PC-9 (cell line): Measurements from ENCODE around the gene STRADA. TPM values are rescaled to one million over a fixed set of nuclear protein-coding genes. Genes with fewer than 3 reads are reported as not detected.
A peak's percentile ranks its signal among the peaks of the same experiment; 100 is the strongest.

Experiments used
- BruUV-seq: library from RNA; stranded (reverse); fragments of 400-500 nt; replicated peaks from 2 replicates; lab custom pipeline; 2021; lab: Mats Ljungman, UMichigan
- CTCF ChIA-PET: fragments of 300-600 bp; sonication (Branson Sonifier 250); formaldehyde crosslinking; loops from one replicate; lab custom pipeline; 2022; ENCODE audit warnings: antibody characterized with exemption; lab: Charles Lee
- POLR2A ChIA-PET: fragments of 300-600 bp; sonication (Branson Sonifier 250); formaldehyde crosslinking; loops from one replicate; lab custom pipeline; 2022; ENCODE audit warnings: antibody characterized with exemption; ENCODE audit not compliant: unreplicated experiment; lab: Charles Lee
- DNase-seq, 2 experiments: peaks; one replicate each; pipeline versions ENCODE4 v3.0.0 to v3.0.0-alpha.2; 2015 to 2022; ENCODE audit warnings: mixed read lengths in 1 of 2
- H2AFZ ChIP-seq: fragments of 200-600 bp; sonication (generic); 2 replicates; pipeline ENCODE4 v1.8.1; 2017; ENCODE audit warnings: antibody characterized with exemption
- H3F3A ChIP-seq: fragments of 200-600 bp; sonication (generic); 2 replicates; pipeline ENCODE4 v1.8.1; 2017; ENCODE audit warnings: antibody characterized with exemption, mild to moderate bottlenecking, low read depth; ENCODE audit not compliant: insufficient read depth
- H3K27ac ChIP-seq: fragments of 200-600 bp; sonication (generic); 2 replicates; pipeline ENCODE4 v1.6.1; 2016; ENCODE audit warnings: mixed run types
- H3K27me3 ChIP-seq: fragments of 200-600 bp; sonication (generic); 2 replicates; pipeline ENCODE4 v1.6.1; 2016; ENCODE audit warnings: low read depth, mixed run types; ENCODE audit not compliant: insufficient read depth
- H3K36me3 ChIP-seq: fragments of 200-600 bp; sonication (generic); 2 replicates; pipeline ENCODE4 v1.6.1; 2016; ENCODE audit warnings: low read depth, mixed run types
- H3K4me1 ChIP-seq: fragments of 200-600 bp; sonication (generic); replicated peaks from 2 replicates; pipeline ENCODE4 v1.6.1; 2016; ENCODE audit warnings: mixed run types; ENCODE audit not compliant: insufficient read depth
- H3K4me2 ChIP-seq: fragments of 200-600 bp; sonication (generic); 2 replicates; pipeline ENCODE4 v1.6.1; 2017; ENCODE audit warnings: mixed run types
- H3K4me3 ChIP-seq: fragments of 200-600 bp; sonication (generic); 2 replicates; pipeline ENCODE4 v1.6.1; 2016; ENCODE audit warnings: mixed run types
- H3K79me2 ChIP-seq: fragments of 200-600 bp; sonication (generic); 2 replicates; pipeline ENCODE4 v1.6.1; 2017; ENCODE audit warnings: low read depth, mixed run types
- H3K9me2 ChIP-seq: fragments of 200-600 bp; sonication (generic); 2 replicates; pipeline ENCODE4 v1.8.1; 2017; ENCODE audit warnings: mild to moderate bottlenecking; ENCODE audit not compliant: insufficient read depth
- H3K9me3 ChIP-seq: fragments of 200-600 bp; sonication (generic); 2 replicates; pipeline ENCODE4 v1.8.1; 2016; ENCODE audit warnings: low read depth; ENCODE audit not compliant: insufficient read depth
- H4K20me1 ChIP-seq: fragments of 200-600 bp; sonication (generic); 2 replicates; pipeline ENCODE4 v1.8.1; 2017; ENCODE audit not compliant: insufficient read depth
- EZH2 ChIP-seq: fragments of 200-600 bp; sonication (generic); IDR thresholded peaks from 2 replicates; pipeline ENCODE4 v1.8.0; 2017; ENCODE audit warnings: antibody characterized with exemption, low read depth
- intact Hi-C: fragments of 100-400 bp; cut with micrococcal nuclease; formaldehyde crosslinking; loops from one replicate; pipeline ENCODE4 v1.10.0; 2022; ENCODE audit not compliant: unreplicated experiment
- total RNA-seq: library from RNA; stranded (reverse); gene quantifications from 2 replicates; pipeline ENCODE4 v1.2.3, GENCODE V29; 2021
- TF ChIP-seq, protein P1 (sequence below): fragments of 200-600 bp; sonication (generic); conservative IDR thresholded peaks from 2 replicates; pipeline ENCODE4 v1.6.1; 2017; ENCODE audit warnings: mixed run types, antibody characterized with exemption, mild to moderate bottlenecking, moderate library complexity

STRADA gene
- total RNA-seq, 1 experiment from 2014 or later = 28.8 TPM

- no TSS peak for BruUV-seq
- Histone ChIP-seq H3K9me3 (no peaks in the 10 kb centered on the region), H3K4me3 (no peak overlapping the region), H4K20me1 (peaks cover 3% of the 10 kb centered on the region; the same call in 1 of the 2 replicates), H3K9me2 (no peaks in the 10 kb centered on the region), H2AFZ (no peak overlapping the region), H3F3A (peaks cover 16% of the 10 kb centered on the region; the same call in 1 of the 2 replicates), H3K27me3 (no peaks in the 10 kb centered on the region), H3K36me3 (peaks cover 33% of the 10 kb centered on the region), H3K27ac (no peak overlapping the region), H3K79me2 (no peaks in the 10 kb centered on the region), H3K4me1 (no peaks in the 10 kb centered on the region), H3K4me2 (no peak overlapping the region)
- CTCF ChIA-PET = no interaction called here
- POLR2A ChIA-PET = no interaction called here
- intact Hi-C loops = loop anchor here (5.0 kb wide), 1 partner anchor 45 kb away; no protein-coding TSS in a partner anchor
- no peak for DNase-seq
- TF ChIP-seq, protein P1, sequence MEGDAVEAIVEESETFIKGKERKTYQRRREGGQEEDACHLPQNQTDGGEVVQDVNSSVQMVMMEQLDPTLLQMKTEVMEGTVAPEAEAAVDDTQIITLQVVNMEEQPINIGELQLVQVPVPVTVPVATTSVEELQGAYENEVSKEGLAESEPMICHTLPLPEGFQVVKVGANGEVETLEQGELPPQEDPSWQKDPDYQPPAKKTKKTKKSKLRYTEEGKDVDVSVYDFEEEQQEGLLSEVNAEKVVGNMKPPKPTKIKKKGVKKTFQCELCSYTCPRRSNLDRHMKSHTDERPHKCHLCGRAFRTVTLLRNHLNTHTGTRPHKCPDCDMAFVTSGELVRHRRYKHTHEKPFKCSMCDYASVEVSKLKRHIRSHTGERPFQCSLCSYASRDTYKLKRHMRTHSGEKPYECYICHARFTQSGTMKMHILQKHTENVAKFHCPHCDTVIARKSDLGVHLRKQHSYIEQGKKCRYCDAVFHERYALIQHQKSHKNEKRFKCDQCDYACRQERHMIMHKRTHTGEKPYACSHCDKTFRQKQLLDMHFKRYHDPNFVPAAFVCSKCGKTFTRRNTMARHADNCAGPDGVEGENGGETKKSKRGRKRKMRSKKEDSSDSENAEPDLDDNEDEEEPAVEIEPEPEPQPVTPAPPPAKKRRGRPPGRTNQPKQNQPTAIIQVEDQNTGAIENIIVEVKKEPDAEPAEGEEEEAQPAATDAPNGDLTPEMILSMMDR = no peak
- no peak for TF ChIP-seq EZH2
Observed at GRCh38 chr17:63752707-63753106, 11.1 kb upstream of the STRADA start.

DNA sequence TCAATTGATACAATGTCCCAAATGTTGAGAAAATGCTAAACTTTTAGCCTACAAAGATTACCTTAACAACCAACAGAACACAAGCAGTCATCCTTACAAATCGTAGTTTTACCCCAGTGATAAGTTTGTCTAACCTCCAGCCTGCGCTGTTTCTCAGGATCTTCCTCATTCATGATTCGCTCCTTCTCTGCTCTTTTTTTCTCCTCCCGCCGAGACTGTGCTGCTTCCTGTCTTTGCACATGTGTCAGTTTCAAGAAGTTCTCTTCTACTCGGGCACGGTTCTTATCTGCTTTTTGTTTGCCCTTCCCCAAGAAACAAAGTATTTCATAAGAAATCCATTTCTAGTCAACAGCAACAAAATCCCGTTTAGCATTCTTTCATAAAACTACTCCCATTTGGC lies 10.2 kb upstream of the STRADA start:
- no TSS peak for BruUV-seq
- Histone ChIP-seq H2AFZ (no peak overlapping the region), H3K9me2 (no peaks in the 10 kb centered on the region), H3K79me2 (no peaks in the 10 kb centered on the region), H3K27ac (no peak overlapping the region), H3K36me3 (peaks cover 26% of the 10 kb centered on the region), H3K27me3 (no peaks in the 10 kb centered on the region), H3K4me2 (no peak overlapping the region), H3K4me1 (no peaks in the 10 kb centered on the region), H3K9me3 (no peaks in the 10 kb centered on the region), H3F3A (peaks cover 16% of the 10 kb centered on the region; the same call in 1 of the 2 replicates), H4K20me1 (peaks cover 3% of the 10 kb centered on the region; the same call in 1 of the 2 replicates), H3K4me3 (no peak overlapping the region)
- no peak for TF ChIP-seq EZH2
- TF ChIP-seq, protein P1 = no peak
- CTCF ChIA-PET = no interaction called here
- intact Hi-C loops = loop anchor here (5.0 kb wide), 1 partner anchor 45 kb away; no protein-coding TSS in a partner anchor
- DNase-seq = no peak
- POLR2A ChIA-PET = no interaction called here

GRCh38 chr17:63741143-63741407 lies 524 bp downstream of the STRADA start:
- H3K9me2 ChIP-seq = no peaks in the 10 kb centered on the region
- H3K27me3 ChIP-seq = no peaks in the 10 kb centered on the region
- intact Hi-C loops = loop anchor here (2.0 kb wide), 2 partner anchors 32 to 118 kb away; partner anchors contain the start of genes CCDC47 and MAP3K3
- H3K9me3 ChIP-seq = no peaks in the 10 kb centered on the region
- peaks cover 6% of the 10 kb centered on the region; the same call in 1 of the 2 replicates for H3K36me3 ChIP-seq
- ChIA-PET CTCF (no interaction called here), POLR2A (interaction anchor here (0.6 to 0.7 kb wide), 2 partner anchors 295 to 430 kb away, joined by 4 to 6 read pairs; partner anchors contain the start of gene CYB561)
- peaks cover 48% of the 10 kb centered on the region for H3F3A ChIP-seq
- peak in 1 of 2 experiments; percentile 39 for DNase-seq
- TSS peak; percentile 52 for BruUV-seq
- H3K27ac ChIP-seq = peak overlapping the region; percentile 64
- peaks cover 15% of the 10 kb centered on the region for H3K4me1 ChIP-seq
- H3K79me2 ChIP-seq = peaks cover 12% of the 10 kb centered on the region; the same call in 1 of the 2 replicates
- H3K4me2 ChIP-seq = peak overlapping the region; percentile 92
- peak overlapping the region; percentile 96 for H2AFZ ChIP-seq
- H3K4me3 ChIP-seq = peak overlapping the region; percentile 91
- TF ChIP-seq EZH2 = no peak
- TF ChIP-seq, protein P1 = no peak
- no peaks in the 10 kb centered on the region for H4K20me1 ChIP-seq
